CD14-positive monocyte (primary cell): ENCODE results near the gene HSF4. TPM values are rescaled to one million over a fixed set of nuclear protein-coding genes. Genes with fewer than 3 reads are reported as not detected.

ENCODE experiments used
- DNase-seq, 3 donors: peaks; one replicate each; pipeline ENCODE4 v3.0.0-alpha.2; 2011 to 2022
- H2AFZ ChIP-seq: 2 replicates; pipeline ENCODE4 v1.6.0; 2012; ENCODE audit warnings: mild to moderate bottlenecking, low read depth, low read length, inconsistent platforms; ENCODE audit not compliant: insufficient read depth, poor library complexity, severe bottlenecking
- H3K27ac ChIP-seq, 2 donors: 1 replicate in 1 of 2; 2 replicates in 1 of 2; pipeline ENCODE4 v1.5.1; 2012 to 2013; ENCODE audit warnings: low read length in 2 of 2, control low read depth in 1 of 2, inconsistent platforms in 1 of 2, low read depth in 1 of 2, mild to moderate bottlenecking in 1 of 2
- H3K27me3 ChIP-seq, 2 donors: one replicate each; pipeline versions ENCODE4 v1.6.0 to v1.6.1; 2011 to 2013; ENCODE audit warnings: low read length in 2 of 2; ENCODE audit not compliant: control insufficient read depth in 2 of 2, insufficient read depth in 2 of 2
- H3K36me3 ChIP-seq, 2 donors: replicated peaks in 1 of 2; 1 replicate in 1 of 2; 2 replicates in 1 of 2; pipeline versions ENCODE4 v1.5.1 to v1.6.1; 2012 to 2013; ENCODE audit warnings: low read length in 2 of 2, control low read depth in 1 of 2, inconsistent platforms in 1 of 2, mild to moderate bottlenecking in 1 of 2; ENCODE audit not compliant: insufficient read depth in 2 of 2, control insufficient read depth in 1 of 2
- H3K4me1 ChIP-seq, 2 donors: 1 replicate in 1 of 2; 2 replicates in 1 of 2; pipeline versions ENCODE4 v1.5.1 to v1.6.1; 2012 to 2013; ENCODE audit warnings: low read length in 2 of 2, control low read depth in 1 of 2, inconsistent platforms in 1 of 2, mild to moderate bottlenecking in 1 of 2, moderate library complexity in 1 of 2; ENCODE audit not compliant: insufficient read depth in 2 of 2, control insufficient read depth in 1 of 2
- H3K4me2 ChIP-seq: replicated peaks from 2 replicates; pipeline ENCODE3; 2012; ENCODE audit warnings: low read length, moderate library complexity, mild to moderate bottlenecking; ENCODE audit not compliant: poor library complexity, severe bottlenecking; ENCODE audit errors: extremely low read depth
- H3K4me3 ChIP-seq, 3 experiments: fragments of 200-600 bp in 1 of 3; sonication (generic) in 1 of 3; replicated peaks in 1 of 3; 1 replicate in 2 of 3; 2 replicates in 1 of 3; pipeline ENCODE4 v1.5.1; 2011 to 2013; ENCODE audit warnings: low read length in 3 of 3, mild to moderate bottlenecking in 3 of 3, control low read depth in 2 of 3, low read depth in 2 of 3, inconsistent platforms in 1 of 3, moderate library complexity in 1 of 3
- H3K79me2 ChIP-seq: 2 replicates; pipeline ENCODE4 v1.6.0; 2012; ENCODE audit warnings: mild to moderate bottlenecking, control low read depth, inconsistent platforms, low read length, moderate library complexity; ENCODE audit not compliant: insufficient read depth
- H3K9ac ChIP-seq: 2 replicates; pipeline ENCODE4 v1.6.0; 2017; ENCODE audit warnings: low read length, mild to moderate bottlenecking; ENCODE audit not compliant: insufficient read depth, poor library complexity, severe bottlenecking
- H3K9me3 ChIP-seq, 2 donors: replicated peaks in 1 of 2; 1 replicate in 1 of 2; 2 replicates in 1 of 2; pipeline versions ENCODE4 v1.5.1 to v1.6.1; 2012 to 2013; ENCODE audit warnings: low read length in 2 of 2, control low read depth in 1 of 2; ENCODE audit not compliant: control insufficient read depth in 1 of 2, insufficient read depth in 1 of 2
- H4K20me1 ChIP-seq: 2 replicates; pipeline ENCODE4 v1.6.0; 2012; ENCODE audit warnings: mild to moderate bottlenecking, low read length, control low read depth, moderate library complexity; ENCODE audit not compliant: insufficient read depth
- H3K27ac Mint-ChIP-seq, 7 donors: one replicate each; pipeline ENCODE4 v1.8.0; 2020; ENCODE audit warnings: mild to moderate bottlenecking in 7 of 7, mixed read lengths in 7 of 7, moderate library complexity in 6 of 7, inconsistent platforms in 2 of 7
- H3K27me3 Mint-ChIP-seq, 3 donors: one replicate each; pipeline ENCODE4 v1.8.0; 2021 to 2022; ENCODE audit warnings: low read depth in 3 of 3, mild to moderate bottlenecking in 3 of 3, mixed read lengths in 3 of 3, moderate library complexity in 3 of 3, inconsistent platforms in 1 of 3
- H3K36me3 Mint-ChIP-seq, 2 donors: one replicate each; pipeline ENCODE4 v1.8.0; 2020; ENCODE audit warnings: mixed read lengths in 2 of 2, inconsistent platforms in 1 of 2, mild to moderate bottlenecking in 1 of 2
- H3K4me1 Mint-ChIP-seq: one replicate; pipeline ENCODE4 v1.8.0; 2020; ENCODE audit warnings: mild to moderate bottlenecking, mixed read lengths
- H3K4me3 Mint-ChIP-seq, 2 donors: one replicate each; pipeline ENCODE4 v1.8.0; 2020; ENCODE audit warnings: mild to moderate bottlenecking in 2 of 2, mixed read lengths in 2 of 2, moderate library complexity in 1 of 2
- H3K9me3 Mint-ChIP-seq, 7 donors: one replicate each; pipeline ENCODE4 v1.8.0; 2020 to 2022; ENCODE audit warnings: mixed read lengths in 7 of 7, mild to moderate bottlenecking in 6 of 7, moderate library complexity in 6 of 7, inconsistent platforms in 2 of 7
- CTCF ChIP-seq: fragments of 200-600 bp; IDR thresholded peaks from one replicate; pipeline ENCODE4 v1.8.0; 2022; ENCODE audit warnings: antibody characterized with exemption, mild to moderate bottlenecking
- WGBS: methylation state at CpG from one replicate; pipeline ENCODE4 v1.1.5; 2013; ENCODE audit warnings: missing lambda C conversion rate; ENCODE audit not compliant: insufficient coverage; 5-methylcytosine and 5-hydroxymethylcytosine counted together
- intact Hi-C, 2 donors: fragments of 100-400 bp; cut with micrococcal nuclease; formaldehyde crosslinking; loops; one replicate each; pipeline versions ENCODE4 v1.15.0 to v1.15.1; 2023
- polyA plus RNA-seq, 3 donors: library from polyadenylated mRNA; depleted of rRNA in 1 of 3; unstranded in 2 of 3; stranded (reverse) in 1 of 3; fragments of 300-500 nt in 2 of 3; fragments of >200 nt in 1 of 3; fragmentation: Illumina TruSeq in 2 of 3; gene quantifications; 1 replicate in 2 of 3; 2 replicates in 1 of 3; pipeline ENCODE4 v1.2.3, GENCODE V29; 2012 to 2021

The HSF4 gene
- polyA plus RNA-seq, 3 donors = 53.4 TPM; not detected in 2

- WGBS = 100% methylated on average over 2 of the region's 3 CpGs
- H3K36me3 ChIP-seq = peaks cover 84 to 99% of the 10 kb centered on the region in 2 donors
- Mint-ChIP-seq H3K4me1 (no peaks in the 10 kb centered on the region), H3K9me3 (peaks cover 0 to 2% (median 0%) of the 10 kb centered on the region in 7 donors), H3K27ac (no peak overlapping the region), H3K36me3 (peaks cover 75 to 96% of the 10 kb centered on the region in 2 donors), H3K4me3 (no peak overlapping the region), H3K27me3 (peaks cover 0 to 2% (median 2%) of the 10 kb centered on the region in 3 donors)
- no peak overlapping the region for H3K9ac ChIP-seq
- intact Hi-C loops = no loop called here
- no peaks in the 10 kb centered on the region for H3K4me1 ChIP-seq
- no peak overlapping the region for H3K4me2 ChIP-seq
- no peak overlapping the region for H2AFZ ChIP-seq
- no peak for TF ChIP-seq CTCF
- H4K20me1 ChIP-seq = peaks cover 88% of the 10 kb centered on the region
- DNase-seq = no peak
- H3K27ac ChIP-seq = no peak overlapping the region
- H3K4me3 ChIP-seq = no peak overlapping the region
- no peaks in the 10 kb centered on the region for H3K27me3 ChIP-seq
- H3K9me3 ChIP-seq = no peaks in the 10 kb centered on the region
- peaks cover 3% of the 10 kb centered on the region for H3K79me2 ChIP-seq
Measured at GRCh38 chr16:67129422-67129821, 35.1 kb upstream of the HSF4 start.

GRCh38 chr16:67137605-67138004 lies 26.9 kb upstream of the HSF4 start:
- Histone ChIP-seq H3K36me3 (peaks cover 92 to 100% of the 10 kb centered on the region in 2 donors), H3K27ac (no peak overlapping the region), H3K4me1 (no peaks in the 10 kb centered on the region), H3K9ac (no peak overlapping the region), H3K4me2 (no peak overlapping the region), H3K4me3 (no peak overlapping the region), H3K9me3 (no peaks in the 10 kb centered on the region), H3K27me3 (no peaks in the 10 kb centered on the region), H2AFZ (no peak overlapping the region), H4K20me1 (peaks cover 55% of the 10 kb centered on the region), H3K79me2 (no peaks in the 10 kb centered on the region)
- peaks cover 0 to 2% (median 0%) of the 10 kb centered on the region in 3 donors for H3K27me3 Mint-ChIP-seq
- TF ChIP-seq CTCF = no peak
- H3K9me3 Mint-ChIP-seq = peaks cover 0 to 1% (median 0%) of the 10 kb centered on the region in 7 donors
- H3K4me3 Mint-ChIP-seq = no peak overlapping the region
- no peak for DNase-seq
- no peaks in the 10 kb centered on the region for H3K4me1 Mint-ChIP-seq
- 50% methylated on average over 2 of the region's 3 CpGs for WGBS
- intact Hi-C loops = loop anchor here in 1 of 2 donors (10.0 kb wide), 1 partner anchor 53 kb away; no protein-coding TSS in a partner anchor
- H3K27ac Mint-ChIP-seq = no peak overlapping the region
- peaks cover 87 to 100% of the 10 kb centered on the region in 2 donors for H3K36me3 Mint-ChIP-seq
